Liver (tissue), 9 donors: ENCODE data around the gene ART3. TPM values are rescaled to one million over a fixed set of nuclear protein-coding genes. Genes with fewer than 3 reads are reported as not detected.

ENCODE experiments used
- DNase-seq: peaks from one replicate; pipeline ENCODE4 v3.0.0-alpha.2; 2017; ENCODE audit warnings: low spot score
- H3K27ac ChIP-seq, 2 donors: one replicate each; pipeline ENCODE4 v1.7.0; 2013; ENCODE audit warnings: inconsistent platforms in 2 of 2, low read length in 2 of 2, control low read depth in 1 of 2, low read depth in 1 of 2, mild to moderate bottlenecking in 1 of 2
- H3K27me3 ChIP-seq, 4 donors: one replicate each; pipeline versions ENCODE4 v1.6.1 to v1.7.0; 2013; ENCODE audit warnings: low read length in 3 of 4, inconsistent platforms in 1 of 4, mild to moderate bottlenecking in 1 of 4, moderate library complexity in 1 of 4; ENCODE audit not compliant: control insufficient read depth in 4 of 4, insufficient read depth in 4 of 4
- H3K36me3 ChIP-seq, 4 donors: one replicate each; pipeline versions ENCODE4 v1.6.1 to v1.7.0; 2013; ENCODE audit warnings: low read length in 3 of 4, mild to moderate bottlenecking in 3 of 4, low read depth in 1 of 4, moderate library complexity in 1 of 4; ENCODE audit not compliant: control insufficient read depth in 4 of 4, insufficient read depth in 3 of 4
- H3K4me1 ChIP-seq, 4 donors: one replicate each; pipeline versions ENCODE4 v1.6.1 to v1.7.0; 2013; ENCODE audit warnings: low read length in 3 of 4, mild to moderate bottlenecking in 3 of 4, moderate library complexity in 1 of 4; ENCODE audit not compliant: control insufficient read depth in 4 of 4, insufficient read depth in 4 of 4
- H3K4me3 ChIP-seq, 3 donors: one replicate each; pipeline versions ENCODE4 v1.6.1 to v1.7.0; 2013; ENCODE audit warnings: low read length in 3 of 3, control low read depth in 1 of 3, low read depth in 1 of 3, mild to moderate bottlenecking in 1 of 3
- H3K9ac ChIP-seq, 2 donors: one replicate each; pipeline ENCODE4 v1.7.0; 2013; ENCODE audit warnings: low read length in 2 of 2, mild to moderate bottlenecking in 2 of 2, moderate library complexity in 2 of 2, control low read depth in 1 of 2, low read depth in 1 of 2
- H3K9me3 ChIP-seq, 4 donors: one replicate each; pipeline versions ENCODE4 v1.6.1 to v1.7.0; 2013; ENCODE audit warnings: low read length in 3 of 4; ENCODE audit not compliant: control insufficient read depth in 4 of 4
- ATF3 ChIP-seq: IDR thresholded peaks from 2 replicates; pipeline ENCODE4 v1.6.1; 2016; ENCODE audit warnings: antibody characterized with exemption
- CTCF ChIP-seq: fragments of 150-350 bp; IDR thresholded peaks from 2 replicates; pipeline ENCODE4 v1.5.1; 2017; ENCODE audit warnings: improper control_type of control experiment, low read depth, low read length; ENCODE audit not compliant: missing input control
- GABPA ChIP-seq, 2 donors: IDR thresholded peaks in 1 of 2; conservative IDR thresholded peaks in 1 of 2; 2 replicates each; pipeline ENCODE4 v1.6.1; 2016; ENCODE audit warnings: antibody characterized with exemption in 2 of 2, mild to moderate bottlenecking in 1 of 2, moderate library complexity in 1 of 2
- HNF4A ChIP-seq, 2 donors: conservative IDR thresholded peaks; 2 replicates each; pipeline ENCODE4 v1.6.1; 2016; ENCODE audit warnings: antibody characterized with exemption in 2 of 2, mild to moderate bottlenecking in 2 of 2
- HNF4G ChIP-seq: IDR thresholded peaks from 2 replicates; pipeline ENCODE4 v1.6.1; 2016; ENCODE audit warnings: antibody characterized with exemption
- MAX ChIP-seq: IDR thresholded peaks from 2 replicates; pipeline ENCODE4 v1.6.1; 2016; ENCODE audit warnings: antibody characterized with exemption
- REST ChIP-seq: IDR thresholded peaks from 2 replicates; pipeline ENCODE4 v1.6.1; 2016; ENCODE audit warnings: antibody characterized with exemption, mild to moderate bottlenecking
- RXRA ChIP-seq, 2 donors: IDR thresholded peaks; 2 replicates each; pipeline ENCODE4 v1.6.1; 2017 to 2018; ENCODE audit warnings: antibody characterized with exemption in 2 of 2, mild to moderate bottlenecking in 1 of 2
- SP1 ChIP-seq: IDR thresholded peaks from 2 replicates; pipeline ENCODE4 v1.6.1; 2018; ENCODE audit warnings: antibody characterized with exemption, mild to moderate bottlenecking
- TAF1 ChIP-seq: conservative IDR thresholded peaks from 2 replicates; pipeline ENCODE4 v1.6.1; 2016; ENCODE audit warnings: antibody characterized with exemption, mild to moderate bottlenecking
- ZBTB33 ChIP-seq: IDR thresholded peaks from 2 replicates; pipeline ENCODE4 v1.6.1; 2016; ENCODE audit warnings: antibody characterized with exemption
- WGBS: extraction: QIAGEN DNeasy Blood & Tissue Kit; methylation state at CpG from one replicate; pipeline ENCODE4 v1.1.7; 2013; 5-methylcytosine and 5-hydroxymethylcytosine counted together
- polyA plus RNA-seq, 2 donors: library from polyadenylated mRNA; stranded (reverse) in 1 of 2; unstranded in 1 of 2; fragments of 200-250 nt in 1 of 2; fragments of >200 nt in 1 of 2; fragmentation: Nextera tagmentation in 1 of 2; extraction: Ambion mirVana in 1 of 2; gene quantifications; one replicate each; pipeline versions ENCODE4 v1.2.1 to v1.2.3, GENCODE V29; 2013 to 2015
- total RNA-seq, 2 donors: library from RNA; depleted of rRNA; stranded (reverse); fragments of >200 nt; gene quantifications; one replicate each; pipeline ENCODE4 v1.2.3, GENCODE V29; 2014
- donor health status: healthy.
- donor health status: healthy.
- donor health status: healthy.
- donor health status: healthy.
- donor health status: healthy.

Gene ART3
- total and polyA plus RNA-seq, 4 donors: 0.08 TPM; not detected in 3

- TF ChIP-seq CTCF (no peak), GABPA (IDR thresholded peaks at IDR 0.05 in 1 of 2, conservative IDR thresholded peaks at IDR 0.05 in 1 of 2) (no peak), SP1 (no peak), MAX (no peak), ATF3 (no peak), ZBTB33 (no peak)
- 83% methylated on average over 2 of the region's 2 CpGs for whole genome bisulfite sequencing
- no peak for DNase-seq
- no peak overlapping the region for H3K4me3 ChIP-seq
- H3K27ac ChIP-seq: no peak overlapping the region
- H3K4me1 ChIP-seq: peaks cover 0 to 14% (median 5%) of the 10 kb centered on the region in 4 donors
- no peak overlapping the region for H3K9ac ChIP-seq
- H3K36me3 ChIP-seq: no peaks in the 10 kb centered on the region
- no peaks in the 10 kb centered on the region for H3K9me3 ChIP-seq
- H3K27me3 ChIP-seq: no peaks in the 10 kb centered on the region
Measured at GRCh38 chr4:76055016-76055415, 19.5 kb upstream of the ART3 start.

GRCh38 chr4:76055421-76055820, 19.1 kb upstream of the ART3 start:
- H3K9ac ChIP-seq: no peak overlapping the region
- no peak for DNase-seq
- 97% methylated on average over 2 of the region's 2 CpGs for WGBS
- H3K4me3 ChIP-seq: no peak overlapping the region
- no peak for TF ChIP-seq HNF4G
- TF ChIP-seq RXRA (IDR thresholded peaks at IDR 0.05): no peak
- no peak for TF ChIP-seq ATF3
- no peak for TF ChIP-seq HNF4A (conservative IDR thresholded peaks at IDR 0.05)
- no peak for TF ChIP-seq REST
- TF ChIP-seq ZBTB33: no peak
- TF ChIP-seq TAF1: no peak
- H3K27me3 ChIP-seq: no peaks in the 10 kb centered on the region
- H3K27ac ChIP-seq: no peak overlapping the region
- H3K4me1 ChIP-seq: peaks cover 0 to 18% (median 6%) of the 10 kb centered on the region in 4 donors
- no peaks in the 10 kb centered on the region for H3K9me3 ChIP-seq
- no peaks in the 10 kb centered on the region for H3K36me3 ChIP-seq
